Measurements from ENCODE around the gene SPNS1. TPM values are rescaled to one million over a fixed set of nuclear protein-coding genes. Genes with fewer than 3 reads are reported as not detected.

SPNS1 gene
- total RNA-seq, 1 donor from 2014 or later, result 77.5 TPM

DNA sequence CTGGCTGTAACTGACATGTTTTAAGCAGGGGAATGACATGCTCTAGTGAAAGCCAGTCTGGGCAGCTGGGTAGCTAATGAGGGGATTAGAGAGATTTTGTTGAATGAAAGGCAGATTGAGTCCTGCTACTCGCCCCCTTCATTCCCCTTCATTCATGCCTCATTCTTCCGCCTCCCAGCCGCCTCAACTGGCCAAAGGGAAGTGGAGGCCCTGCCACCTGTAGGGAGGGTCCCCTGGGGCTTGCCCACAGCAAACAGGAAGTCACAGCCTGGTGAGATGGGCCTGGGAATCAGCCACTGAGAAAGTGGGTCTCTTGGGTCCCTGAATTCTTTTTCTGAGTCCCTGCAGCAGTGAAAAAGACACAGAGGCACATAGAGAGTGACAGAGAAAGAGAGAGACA lies 43.9 kb upstream of the SPNS1 start:
- no peaks in the 10 kb centered on the region for H3K36me3 ChIP-seq
- TF ChIP-seq CTCF (IDR thresholded peaks at IDR 0.05), result no peak
- H3K4me3 ChIP-seq, result no peak overlapping the region
- H3K27ac ChIP-seq, result no peak overlapping the region
- H3K9me3 ChIP-seq, result no peaks in the 10 kb centered on the region
- intact Hi-C loops (cut with DNase I), result no loop called here
- H3K27me3 ChIP-seq (ENCODE audit: low read depth), result no peaks in the 10 kb centered on the region
- no peak for ATAC-seq
- H3K4me1 ChIP-seq, result peaks cover under 1% of the 10 kb centered on the region
- DNase-seq, result no peak

GRCh38 chr16:28931801-28932225 lies 42.8 kb upstream of the SPNS1 start, which contains the start of gene CD19:
Gene CD19, plus strand, starts transcription at chr16:28931971. Its CDS starts 30 bp downstream, at chr16:28932001.
- H3K9me3 ChIP-seq, result no peaks in the 10 kb centered on the region
- ATAC-seq (no peak), DNase-seq (no peak)
- H3K4me3 ChIP-seq, result no peak within 1 kb of the TSS
- H3K27me3 ChIP-seq (ENCODE audit: low read depth), result no peaks in the 10 kb centered on the region
- peaks cover 7% of the 10 kb centered on the region for H3K4me1 ChIP-seq
- no peak for TF ChIP-seq CTCF (IDR thresholded peaks at IDR 0.05)
- intact Hi-C loops (cut with DNase I), result no loop called here
- no peaks in the 10 kb centered on the region for H3K36me3 ChIP-seq
- H3K27ac ChIP-seq, result no peak within 1 kb of the TSS

DNA sequence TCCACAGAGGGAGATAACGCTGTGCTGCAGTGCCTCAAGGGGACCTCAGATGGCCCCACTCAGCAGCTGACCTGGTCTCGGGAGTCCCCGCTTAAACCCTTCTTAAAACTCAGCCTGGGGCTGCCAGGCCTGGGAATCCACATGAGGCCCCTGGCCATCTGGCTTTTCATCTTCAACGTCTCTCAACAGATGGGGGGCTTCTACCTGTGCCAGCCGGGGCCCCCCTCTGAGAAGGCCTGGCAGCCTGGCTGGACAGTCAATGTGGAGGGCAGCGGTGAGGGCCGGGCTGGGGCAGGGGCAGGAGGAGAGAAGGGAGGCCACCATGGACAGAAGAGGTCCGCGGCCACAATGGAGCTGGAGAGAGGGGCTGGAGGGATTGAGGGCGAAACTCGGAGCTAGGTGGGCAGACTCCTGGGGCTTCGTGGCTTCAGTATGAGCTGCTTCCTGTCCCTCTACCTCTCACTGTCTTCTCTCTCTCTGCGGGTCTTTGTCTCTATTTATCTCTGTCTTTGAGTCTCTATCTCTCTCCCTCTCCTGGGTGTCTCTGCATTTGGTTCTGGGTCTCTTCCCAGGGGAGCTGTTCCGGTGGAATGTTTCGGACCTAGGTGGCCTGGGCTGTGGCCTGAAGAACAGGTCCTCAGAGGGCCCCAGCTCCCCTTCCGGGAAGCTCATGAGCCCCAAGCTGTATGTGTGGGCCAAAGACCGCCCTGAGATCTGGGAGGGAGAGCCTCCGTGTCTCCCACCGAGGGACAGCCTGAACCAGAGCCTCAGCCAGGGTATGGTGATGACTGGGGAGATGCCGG lies 42.0 kb upstream of the SPNS1 start:
- DNase-seq, result no peak
- no peak overlapping the region for H3K4me3 ChIP-seq
- no peaks in the 10 kb centered on the region for H3K36me3 ChIP-seq
- no peak for ATAC-seq
- intact Hi-C loops (cut with DNase I), result no loop called here
- no peak overlapping the region for H3K27ac ChIP-seq
- H3K9me3 ChIP-seq, result no peaks in the 10 kb centered on the region
- H3K27me3 ChIP-seq (ENCODE audit: low read depth), result no peaks in the 10 kb centered on the region
- no peak for TF ChIP-seq CTCF (IDR thresholded peaks at IDR 0.05)
- H3K4me1 ChIP-seq, result peaks cover 7% of the 10 kb centered on the region

GRCh38 chr16:28933171-28933570 lies 41.4 kb upstream of the SPNS1 start:
- no peak for DNase-seq
- Histone ChIP-seq H3K36me3 (no peaks in the 10 kb centered on the region), H3K27ac (no peak overlapping the region), H3K27me3 (ENCODE audit: low read depth) (no peaks in the 10 kb centered on the region), H3K4me3 (no peak overlapping the region), H3K9me3 (no peaks in the 10 kb centered on the region), H3K4me1 (peaks cover 7% of the 10 kb centered on the region)
- intact Hi-C loops (cut with DNase I), result no loop called here
- TF ChIP-seq CTCF (IDR thresholded peaks at IDR 0.05), result no peak
- no peak for ATAC-seq

GRCh38 chr16:28935346-28935745 lies 39.2 kb upstream of the SPNS1 start:
- Histone ChIP-seq H3K4me1 (peaks cover 7% of the 10 kb centered on the region), H3K27me3 (ENCODE audit: low read depth) (no peaks in the 10 kb centered on the region), H3K36me3 (no peaks in the 10 kb centered on the region), H3K27ac (no peak overlapping the region), H3K4me3 (no peak overlapping the region), H3K9me3 (no peaks in the 10 kb centered on the region)
- no peak for DNase-seq
- ATAC-seq, result no peak
- no peak for TF ChIP-seq CTCF (IDR thresholded peaks at IDR 0.05)
- intact Hi-C loops (cut with DNase I), result no loop called here

All from lower lobe of right lung (tissue), 2 donors.